Measurements from ENCODE around the gene SERTAD3.

SERTAD3 gene

GRCh38 chr19:40407714-40408597 is 36.2 kb downstream of the SERTAD3 start:
- DNase-seq = no peak

- peak; percentile 92 for DNase-seq
Measured at GRCh38 chr19:40403262-40403984, 40.7 kb downstream of the SERTAD3 start.

DNA sequence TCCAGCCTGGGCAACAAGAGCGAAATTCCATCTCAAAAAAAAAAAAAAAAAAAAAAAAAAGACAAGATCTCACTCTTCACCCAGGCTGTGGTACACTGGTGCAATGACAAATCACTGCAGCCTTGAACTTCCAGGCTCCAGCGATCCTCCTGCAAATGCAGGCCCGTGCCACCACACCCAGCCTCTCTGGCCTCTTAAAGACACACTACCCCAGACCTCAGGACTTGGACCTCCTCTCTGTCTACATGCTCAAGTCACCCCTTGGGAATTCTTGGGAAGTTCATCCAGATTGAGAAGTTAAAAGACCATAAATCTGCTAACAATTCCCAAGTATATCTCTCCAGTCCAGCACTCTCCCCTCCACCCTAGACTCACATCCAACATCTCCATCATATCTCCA is 43.6 kb downstream of the SERTAD3 start:
- DNase-seq = no peak

GRCh38 chr19:40398417-40399131 is 45.6 kb downstream of the SERTAD3 start:
- DNase-seq = peak; percentile 97

GRCh38 chr19:40397568-40397906 is 46.6 kb downstream of the SERTAD3 start:
- no peak for DNase-seq

- no peak for DNase-seq
Measured at GRCh38 chr19:40396886-40397567, 47.1 kb downstream of the SERTAD3 start.

DNA sequence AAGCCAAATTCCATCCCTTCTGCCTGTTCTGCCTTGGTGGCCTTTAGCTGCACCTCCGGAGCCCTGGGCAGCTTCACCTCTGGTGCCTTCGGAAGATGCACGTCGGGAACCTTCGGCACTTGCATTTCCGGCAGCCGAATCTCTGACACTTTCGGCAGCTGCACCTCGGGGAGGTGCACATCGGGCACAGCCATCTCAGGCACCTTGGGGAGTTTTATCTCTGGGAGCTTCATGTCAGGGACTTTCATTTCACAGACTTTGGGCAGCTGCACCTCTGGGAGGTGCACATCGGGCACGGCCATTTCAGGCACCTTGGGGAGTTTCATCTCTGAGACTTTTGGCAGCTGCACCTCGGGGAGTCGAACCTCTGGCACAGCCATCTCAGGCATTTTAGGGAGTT is 48.2 kb downstream of the SERTAD3 start:
- DNase-seq = no peak

DNA sequence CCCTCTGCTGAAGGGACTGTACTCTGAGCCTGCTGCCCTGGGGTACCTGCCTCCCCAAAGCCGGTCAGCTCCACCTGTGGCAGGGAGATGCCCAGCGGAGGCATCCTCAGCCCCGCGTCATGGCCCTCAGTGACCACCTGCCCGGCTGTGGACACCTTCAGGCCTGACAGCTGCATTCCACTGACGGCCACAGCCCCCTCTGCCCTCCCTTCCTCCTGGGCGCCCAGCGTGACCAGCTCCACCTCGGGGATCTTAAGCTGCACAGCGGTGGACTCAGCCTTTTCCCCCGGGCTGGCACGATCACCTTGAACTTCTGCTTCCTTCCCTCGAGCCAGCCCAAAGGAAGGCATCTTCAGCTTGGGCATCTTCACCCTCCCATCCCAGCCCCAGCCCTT is 49.3 kb downstream of the SERTAD3 start:
- DNase-seq = no peak

DNA sequence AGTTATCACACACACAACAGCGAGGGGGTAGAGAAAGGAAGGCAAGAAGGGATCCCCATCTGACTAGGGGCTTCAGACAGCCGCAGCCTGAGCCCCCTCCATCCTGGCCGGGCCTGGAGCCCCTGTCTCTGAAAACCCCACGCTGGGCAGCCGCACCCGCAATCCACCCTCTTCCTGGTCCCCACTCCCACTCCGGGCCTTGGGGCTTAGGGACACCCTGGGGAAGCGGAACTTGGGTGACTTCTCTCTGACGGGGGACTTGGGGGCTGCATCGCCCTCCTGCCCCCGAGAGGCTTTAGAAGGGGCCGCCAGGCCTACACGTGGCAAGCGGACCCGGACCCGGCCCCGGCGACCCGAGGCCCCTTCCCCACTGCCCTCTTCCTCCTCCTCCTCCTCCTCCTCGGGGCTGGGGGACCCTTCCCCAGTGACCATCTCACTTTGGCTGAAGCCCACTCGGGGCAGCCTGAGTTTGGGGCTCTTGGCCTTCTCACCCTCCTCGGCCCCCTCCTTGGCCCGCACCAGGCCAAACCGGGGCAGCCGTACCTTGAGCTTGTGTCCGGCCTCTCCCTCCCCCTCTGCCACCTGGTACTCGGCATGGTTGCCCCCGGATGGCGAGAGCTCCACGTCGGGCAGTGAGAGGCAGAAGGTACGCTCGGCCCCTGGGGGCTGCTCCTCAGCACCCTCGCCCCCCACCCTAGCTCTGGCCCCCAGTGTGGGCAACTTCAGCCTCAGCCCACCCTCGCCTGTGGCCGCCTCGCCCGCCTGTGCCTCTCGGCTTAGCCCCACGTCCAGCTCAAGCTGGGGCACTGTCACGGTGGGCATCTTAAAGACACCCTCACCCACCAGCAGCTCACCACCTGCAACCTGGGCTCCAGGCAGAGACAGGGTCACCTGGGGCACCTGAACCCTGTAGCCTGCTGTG is 50.0 kb downstream of the SERTAD3 start:
- DNase-seq = no peak

DNA sequence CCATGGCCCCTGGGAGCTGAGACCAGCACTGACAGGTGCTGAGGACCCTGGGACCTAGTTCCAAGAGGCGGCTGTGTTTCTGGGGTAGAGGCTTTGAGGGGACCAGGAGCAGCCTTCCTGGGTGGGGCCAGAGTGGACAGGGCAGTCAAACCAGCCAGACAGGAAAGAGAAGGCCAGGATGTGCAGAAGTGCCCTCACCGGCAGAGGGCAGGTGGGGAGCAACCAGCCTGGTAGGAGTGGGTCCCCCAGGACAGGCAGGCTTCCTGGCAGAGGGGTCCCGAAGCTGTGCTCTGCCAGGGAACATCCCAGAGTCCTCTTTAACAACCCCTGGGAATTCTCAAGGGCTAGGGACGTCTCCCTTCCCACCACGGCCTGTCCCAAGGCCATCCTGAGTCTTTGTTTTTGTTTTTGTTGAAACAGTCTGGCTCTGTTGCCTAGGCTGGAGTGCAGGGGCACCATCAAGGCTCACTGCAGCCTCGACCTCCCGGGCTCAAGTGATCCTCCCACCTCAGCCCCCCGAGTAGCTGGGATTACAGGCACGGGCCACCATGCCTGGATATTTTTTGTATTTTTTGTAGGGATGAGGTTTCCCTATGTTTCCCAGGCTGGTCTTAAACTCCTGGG is 51.1 kb downstream of the SERTAD3 start:
- DNase-seq = peak; percentile 45

DNA sequence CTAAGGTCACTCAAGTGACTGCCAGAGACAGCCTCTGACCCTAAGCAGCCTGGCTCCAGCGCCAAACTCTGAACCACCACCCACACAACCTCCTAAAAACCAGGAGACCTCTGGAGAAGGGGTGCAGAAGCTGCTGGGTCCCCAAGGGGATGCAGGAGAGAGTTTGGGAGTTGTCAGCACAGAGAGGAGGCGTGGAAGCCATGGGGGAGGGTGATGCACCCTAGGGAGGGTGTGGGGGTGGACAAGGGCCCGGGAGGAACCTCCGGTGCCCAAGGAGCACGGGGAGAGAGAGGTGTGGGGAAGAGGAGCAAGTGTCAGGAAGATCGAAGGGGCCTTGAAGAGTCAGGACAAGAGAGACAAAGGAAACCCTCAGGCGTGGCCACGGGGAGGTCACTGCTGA is 52.0 kb downstream of the SERTAD3 start:
- DNase-seq = no peak
